Thoracic aorta (tissue), 2 donors: Measurements from ENCODE around the gene HOXC5. TPM values are rescaled to one million over a fixed set of nuclear protein-coding genes. Genes with fewer than 3 reads are reported as not detected.
"Not testable (repeated sequence)": the region's sequence is repeated elsewhere in the genome, so short reads cannot be mapped to it uniquely, and the experiment has no call there.

ENCODE experiments used
- ATAC-seq: fragments of 150-250 bp; one replicate; pipeline ENCODE4 v1.8.0; 2017; ENCODE audit warnings: low read depth; ENCODE audit not compliant: insufficient number of reproducible peaks, low FRiP score
- DNase-seq: peaks from one replicate; pipeline ENCODE4 v3.0.0-alpha.2; 2020; ENCODE audit warnings: low spot score
- H3K27ac ChIP-seq, 2 donors: fragments of 200-600 bp; sonication (generic); 1 replicate in 1 of 2; 2 replicates in 1 of 2; pipeline ENCODE4 v1.5.1; 2016; ENCODE audit warnings: mild to moderate bottlenecking in 2 of 2, moderate library complexity in 2 of 2
- H3K27me3 ChIP-seq: fragments of 200-600 bp; sonication (generic); replicated peaks from 2 replicates; pipeline ENCODE4 v1.6.0; 2016; ENCODE audit warnings: mild to moderate bottlenecking; ENCODE audit not compliant: insufficient read depth
- H3K36me3 ChIP-seq: fragments of 200-600 bp; sonication (generic); one replicate; pipeline ENCODE4 v1.5.1; 2016
- H3K4me1 ChIP-seq, 2 donors: fragments of 200-600 bp; sonication (generic); 1 replicate in 1 of 2; 2 replicates in 1 of 2; pipeline versions ENCODE4 v1.5.1 to v1.6.0; 2016; ENCODE audit warnings: low read depth in 2 of 2, mild to moderate bottlenecking in 1 of 2; ENCODE audit not compliant: control insufficient read depth in 1 of 2
- H3K4me3 ChIP-seq: fragments of 200-600 bp; sonication (generic); 2 replicates; pipeline ENCODE4 v1.5.1; 2016; ENCODE audit warnings: mild to moderate bottlenecking
- H3K9me3 ChIP-seq: fragments of 200-600 bp; sonication (generic); 2 replicates; pipeline ENCODE4 v1.5.1; 2016
- total RNA-seq, 2 donors: library from RNA; depleted of rRNA; stranded (reverse); fragments of >200 nt; gene quantifications; one replicate each; pipeline versions ENCODE4 v1.1.0 to v1.2.3, GENCODE V29; 2016
- TF ChIP-seq, protein P1 (sequence below): fragments of 200-600 bp; sonication (generic); IDR thresholded peaks from one replicate; pipeline ENCODE4 v1.5.1; 2019; ENCODE audit warnings: antibody characterized with exemption

HOXC5 gene
- total RNA-seq, 2 donors from 2014 or later, result 1.8 TPM; not detected in 1

DNA sequence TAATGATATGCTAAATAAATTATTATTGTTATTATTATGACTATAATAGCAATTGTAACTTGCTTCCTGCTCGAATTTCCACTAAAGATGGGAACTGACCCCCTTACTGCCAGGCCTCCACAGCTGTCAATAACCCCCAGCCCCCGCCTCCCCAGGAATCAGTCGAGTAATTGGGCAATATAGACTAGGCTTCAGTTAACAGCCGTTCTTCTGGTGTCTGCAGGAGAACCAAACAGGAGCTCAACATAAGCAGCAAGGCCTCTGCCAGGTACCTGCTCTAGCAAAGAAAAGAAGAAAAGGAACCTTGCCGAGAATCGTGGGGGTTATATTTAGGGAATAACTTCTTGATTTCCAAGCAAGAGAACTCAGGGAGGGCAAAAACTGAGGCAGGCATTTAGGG lies 42.6 kb downstream of the HOXC5 start:
- H3K4me3 ChIP-seq, result no peak overlapping the region
- TF ChIP-seq, protein P1, sequence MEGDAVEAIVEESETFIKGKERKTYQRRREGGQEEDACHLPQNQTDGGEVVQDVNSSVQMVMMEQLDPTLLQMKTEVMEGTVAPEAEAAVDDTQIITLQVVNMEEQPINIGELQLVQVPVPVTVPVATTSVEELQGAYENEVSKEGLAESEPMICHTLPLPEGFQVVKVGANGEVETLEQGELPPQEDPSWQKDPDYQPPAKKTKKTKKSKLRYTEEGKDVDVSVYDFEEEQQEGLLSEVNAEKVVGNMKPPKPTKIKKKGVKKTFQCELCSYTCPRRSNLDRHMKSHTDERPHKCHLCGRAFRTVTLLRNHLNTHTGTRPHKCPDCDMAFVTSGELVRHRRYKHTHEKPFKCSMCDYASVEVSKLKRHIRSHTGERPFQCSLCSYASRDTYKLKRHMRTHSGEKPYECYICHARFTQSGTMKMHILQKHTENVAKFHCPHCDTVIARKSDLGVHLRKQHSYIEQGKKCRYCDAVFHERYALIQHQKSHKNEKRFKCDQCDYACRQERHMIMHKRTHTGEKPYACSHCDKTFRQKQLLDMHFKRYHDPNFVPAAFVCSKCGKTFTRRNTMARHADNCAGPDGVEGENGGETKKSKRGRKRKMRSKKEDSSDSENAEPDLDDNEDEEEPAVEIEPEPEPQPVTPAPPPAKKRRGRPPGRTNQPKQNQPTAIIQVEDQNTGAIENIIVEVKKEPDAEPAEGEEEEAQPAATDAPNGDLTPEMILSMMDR, result no peak
- ATAC-seq, result no peak
- DNase-seq, result no peak
- no peaks in the 10 kb centered on the region for H3K36me3 ChIP-seq
- no peaks in the 10 kb centered on the region for H3K4me1 ChIP-seq
- no peak overlapping the region for H3K27ac ChIP-seq
- H3K27me3 ChIP-seq, result no peaks in the 10 kb centered on the region
- no peaks in the 10 kb centered on the region for H3K9me3 ChIP-seq

DNA sequence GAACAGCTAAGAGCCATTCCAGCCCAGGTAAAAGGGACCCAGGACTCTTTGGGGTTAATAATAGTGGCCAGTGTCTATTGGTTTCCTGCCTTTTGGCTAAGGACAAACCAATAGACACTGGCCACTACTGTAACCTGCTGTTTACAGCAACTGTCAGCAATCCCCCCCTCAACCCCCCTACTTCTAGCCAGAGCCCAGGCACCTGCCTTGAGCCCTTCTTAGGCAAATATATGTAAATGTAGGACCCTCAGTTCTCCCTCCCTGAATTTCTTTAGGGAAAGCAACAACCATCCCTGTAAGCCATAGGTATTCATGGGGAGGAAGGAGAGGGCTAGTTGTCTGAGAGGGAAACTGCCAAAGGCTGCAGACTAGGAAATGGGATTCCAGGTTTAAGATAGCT lies 43.1 kb downstream of the HOXC5 start:
- Histone ChIP-seq H3K4me3 (no peak overlapping the region), H3K9me3 (no peaks in the 10 kb centered on the region), H3K36me3 (no peaks in the 10 kb centered on the region), H3K4me1 (no peaks in the 10 kb centered on the region), H3K27ac (no peak overlapping the region), H3K27me3 (no peaks in the 10 kb centered on the region)
- TF ChIP-seq, protein P1, result no peak
- no peak for ATAC-seq
- DNase-seq, result no peak

DNA sequence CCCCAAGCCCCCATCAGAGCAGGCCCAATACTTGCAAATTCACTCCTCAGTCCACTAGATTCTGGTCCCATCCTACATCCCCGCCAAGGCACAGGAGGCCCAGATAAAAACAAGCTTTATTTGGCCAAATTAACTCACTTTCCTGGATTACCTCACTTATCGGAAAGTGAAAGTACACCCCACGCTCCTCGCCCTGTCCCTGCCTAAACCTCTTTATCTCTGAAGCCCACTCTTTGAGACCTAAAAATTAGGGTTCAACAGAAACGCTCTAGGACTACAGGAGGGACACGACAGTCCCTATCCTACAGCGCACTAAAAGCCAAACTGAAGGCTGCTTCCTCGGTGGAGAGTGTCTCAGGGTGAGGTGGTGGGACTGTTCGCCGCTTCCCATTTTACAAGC lies 45.0 kb downstream of the HOXC5 start:
- not testable (repeated sequence) for H3K9me3 ChIP-seq, H3K36me3 ChIP-seq, ATAC-seq, H3K27ac ChIP-seq, DNase-seq, H3K27me3 ChIP-seq, H3K4me1 ChIP-seq
- peak overlapping the region; percentile 11 for H3K4me3 ChIP-seq

DNA sequence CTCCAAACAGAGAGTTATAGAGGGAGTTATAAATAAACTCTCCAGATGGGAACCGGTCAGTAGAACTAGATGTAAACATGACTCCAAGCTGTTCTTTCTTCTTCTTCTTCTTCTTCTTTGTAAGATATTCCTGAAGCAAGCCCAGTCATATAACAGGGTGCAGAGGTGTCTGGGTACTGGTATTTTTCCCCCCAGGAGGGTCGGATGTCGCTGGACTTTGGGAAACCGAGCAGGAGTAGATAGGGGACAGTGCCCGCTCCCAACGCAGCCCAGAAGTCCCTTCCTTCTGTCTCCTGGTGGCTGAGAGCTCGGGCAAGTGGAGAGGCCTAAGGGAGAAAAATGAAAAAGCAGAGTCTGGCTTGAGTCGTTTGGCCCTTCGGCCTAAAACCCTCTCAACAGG lies 46.3 kb downstream of the HOXC5 start:
- DNase-seq, H3K9me3 ChIP-seq, H3K36me3 ChIP-seq, H3K27me3 ChIP-seq, H3K4me1 ChIP-seq, ATAC-seq: not testable (repeated sequence)
- Histone ChIP-seq H3K27ac (peak overlapping the region in 1 of 2 donors; percentile 34), H3K4me3 (peak overlapping the region; percentile 7)

DNA sequence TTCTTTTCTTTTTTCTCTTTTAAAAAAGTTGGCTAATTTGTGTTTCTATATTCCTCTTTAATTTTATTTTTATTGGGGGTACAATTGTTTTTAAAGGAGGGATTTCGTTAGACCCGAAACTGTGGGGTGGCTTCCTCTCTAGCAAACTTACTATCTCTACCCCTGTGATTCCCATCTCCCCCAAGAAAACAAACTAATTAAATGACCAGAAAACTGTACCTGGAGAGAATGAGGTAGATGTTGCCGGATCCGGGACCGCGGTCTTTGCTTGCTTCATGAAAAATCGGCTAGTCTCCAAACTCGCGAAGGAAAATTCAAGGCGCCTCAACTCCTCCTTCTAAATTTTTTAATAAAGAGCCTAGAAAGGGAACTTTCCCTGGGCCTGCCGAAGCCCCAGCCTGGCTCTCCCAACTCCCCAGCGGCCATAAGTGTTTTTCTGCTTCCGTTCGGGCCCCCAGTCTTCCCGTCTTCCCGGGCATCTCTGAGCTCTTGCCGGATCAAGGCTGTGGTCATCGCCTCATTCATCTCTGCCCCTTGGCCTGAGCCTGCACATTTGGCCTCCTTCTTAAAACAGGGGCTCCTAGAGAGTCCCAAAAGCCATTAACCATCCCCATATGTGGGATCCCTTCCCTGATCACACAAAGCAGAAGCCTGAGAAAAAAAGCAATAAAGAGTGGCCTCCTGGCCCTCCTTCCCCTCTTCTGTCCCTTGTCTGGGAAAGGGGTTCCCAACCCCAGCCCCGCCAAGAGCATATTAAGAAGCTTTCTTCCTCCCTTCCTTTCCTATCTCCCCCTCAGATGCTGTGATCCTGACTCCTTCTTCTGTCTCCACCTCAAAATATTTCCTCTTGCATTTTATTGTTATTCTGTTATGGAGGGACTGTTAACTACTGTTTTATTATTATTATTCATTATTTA lies 47.4 kb downstream of the HOXC5 start:
- H3K36me3 ChIP-seq, H3K9me3 ChIP-seq, ATAC-seq, DNase-seq, H3K4me3 ChIP-seq, H3K4me1 ChIP-seq, H3K27me3 ChIP-seq: not testable (repeated sequence)
- peak overlapping the region in 1 of 2 donors; percentile 7 for H3K27ac ChIP-seq

DNA sequence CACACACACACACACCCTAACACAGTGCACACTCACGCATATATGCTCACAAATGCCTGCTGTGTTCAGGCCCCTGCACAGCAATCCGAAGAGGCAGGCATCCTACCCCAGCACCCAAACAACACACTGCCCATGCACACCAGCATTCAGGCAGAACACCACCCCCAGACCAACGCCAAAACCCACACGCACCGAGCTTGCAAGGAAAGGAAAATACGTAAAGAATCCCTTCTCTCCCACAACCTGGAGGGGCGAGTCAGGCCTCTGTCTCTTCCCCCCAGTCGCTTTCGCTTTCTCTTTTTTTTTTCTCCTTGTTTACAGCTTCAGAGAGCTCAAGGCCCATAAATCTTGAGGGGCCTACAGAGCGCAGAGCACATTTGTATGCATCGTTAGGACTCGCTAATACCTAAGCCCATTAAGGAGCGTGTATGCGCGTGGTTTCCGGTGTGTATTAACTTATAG lies 48.2 kb downstream of the HOXC5 start:
- not testable (repeated sequence) for H3K27ac ChIP-seq, H3K27me3 ChIP-seq, H3K9me3 ChIP-seq, DNase-seq, ATAC-seq, H3K36me3 ChIP-seq, H3K4me1 ChIP-seq
- H3K4me3 ChIP-seq, result peak overlapping the region; percentile 54

DNA sequence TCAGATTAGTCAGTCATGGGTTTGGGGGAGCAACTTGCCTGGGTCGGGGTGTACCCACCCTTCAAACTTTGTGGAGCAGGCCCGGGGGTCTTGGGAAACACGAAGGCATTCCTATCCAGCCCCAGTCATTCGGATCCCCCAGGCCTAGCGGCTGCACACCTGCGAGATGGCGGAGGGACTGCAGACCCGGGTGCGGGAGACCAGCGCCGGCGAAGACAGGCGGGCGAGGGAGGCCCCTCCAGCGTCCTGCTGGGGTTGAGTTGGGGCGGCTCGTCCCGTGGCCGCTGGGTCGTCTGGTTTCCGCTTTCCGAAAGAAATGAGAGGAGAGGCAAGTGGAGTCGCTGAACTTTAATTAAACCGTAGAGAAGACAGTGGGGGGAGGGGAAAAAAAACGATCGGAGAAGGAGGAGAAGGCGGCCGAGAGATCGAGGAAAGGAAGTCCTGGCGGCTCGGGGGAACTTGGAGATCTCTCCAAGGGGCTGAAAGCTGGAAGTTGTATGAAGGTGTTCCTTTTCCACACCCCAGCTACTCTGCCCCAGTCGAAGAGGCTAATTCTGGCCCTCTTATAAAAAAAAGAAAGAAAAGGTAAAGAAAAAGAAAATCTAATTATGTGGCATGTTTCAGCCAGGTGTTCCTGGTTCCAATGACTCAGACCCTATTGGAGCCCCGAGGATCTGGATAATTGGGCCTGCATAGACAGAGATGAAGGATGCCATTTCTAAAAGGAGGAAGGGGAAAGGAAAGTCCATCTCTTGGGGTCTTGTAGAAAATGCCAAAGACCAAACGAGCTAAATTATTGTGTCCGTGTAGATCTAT lies 48.9 kb downstream of the HOXC5 start:
- not testable (repeated sequence) for DNase-seq, H3K27me3 ChIP-seq, H3K4me1 ChIP-seq, H3K36me3 ChIP-seq, ATAC-seq, H3K9me3 ChIP-seq
- Histone ChIP-seq H3K27ac (peak overlapping the region in 1 of 2 donors; percentile 21), H3K4me3 (peak overlapping the region; percentile 54)
